HUES6 (cell line): ENCODE data around the gene CTXN1.

Experiments
- H3K27ac ChIP-seq: 2 replicates; pipeline ENCODE4 v1.7.0; 2013; ENCODE audit warnings: low read depth, mild to moderate bottlenecking, low read length, inconsistent platforms
- H3K27me3 ChIP-seq: 2 replicates; pipeline ENCODE4 v1.6.1; 2013; ENCODE audit warnings: low read length; ENCODE audit not compliant: control insufficient read depth, insufficient read depth
- H3K36me3 ChIP-seq: 2 replicates; pipeline ENCODE4 v1.6.1; 2013; ENCODE audit warnings: low read length; ENCODE audit not compliant: control insufficient read depth, insufficient read depth
- H3K4me1 ChIP-seq: 2 replicates; pipeline ENCODE4 v1.6.1; 2013; ENCODE audit warnings: low read length; ENCODE audit not compliant: control insufficient read depth, insufficient read depth
- H3K4me3 ChIP-seq: 2 replicates; pipeline ENCODE4 v1.5.1; 2013; ENCODE audit warnings: low read depth, low read length
- H3K9ac ChIP-seq: one replicate; pipeline ENCODE4 v1.6.1; 2013; ENCODE audit warnings: mild to moderate bottlenecking, low read length
- H3K9me3 ChIP-seq: 2 replicates; pipeline ENCODE4 v1.6.1; 2013; ENCODE audit warnings: low read depth, low read length; ENCODE audit not compliant: control insufficient read depth, insufficient read depth

The CTXN1 gene

GRCh38 chr19:7926021-7926726 lies at the start of gene CTXN1:
Gene CTXN1 (minus strand): TSS chr19:7926135. CDS start chr19:7925538, 597 bp downstream.
- Histone ChIP-seq H3K4me1 (peaks cover 8% of the 10 kb centered on the region; the same call in 1 of the 2 replicates), H3K27me3 (no peaks in the 10 kb centered on the region), H3K4me3 (peak within 1 kb of the TSS; percentile 56), H3K9ac (peak within 1 kb of the TSS; percentile 34), H3K27ac (no peak within 1 kb of the TSS), H3K9me3 (no peaks in the 10 kb centered on the region), H3K36me3 (peaks cover 20% of the 10 kb centered on the region)

- Histone ChIP-seq H3K27ac (no peak overlapping the region), H3K9me3 (no peaks in the 10 kb centered on the region), H3K36me3 (peaks cover 78% of the 10 kb centered on the region), H3K27me3 (no peaks in the 10 kb centered on the region), H3K9ac (no peak overlapping the region), H3K4me3 (no peak overlapping the region), H3K4me1 (no peaks in the 10 kb centered on the region)
Observed at GRCh38 chr19:7975037-7975436, 49.1 kb upstream of the CTXN1 start.

- H3K27ac ChIP-seq, result no peak overlapping the region
- H3K9me3 ChIP-seq, result no peaks in the 10 kb centered on the region
- peaks cover 7% of the 10 kb centered on the region for H3K4me1 ChIP-seq
- no peaks in the 10 kb centered on the region for H3K27me3 ChIP-seq
- no peak overlapping the region for H3K4me3 ChIP-seq
- H3K36me3 ChIP-seq, result peaks cover 74% of the 10 kb centered on the region
- H3K9ac ChIP-seq, result no peak overlapping the region
Observed at GRCh38 chr19:7973883-7974282, 47.9 kb upstream of the CTXN1 start.

GRCh38 chr19:7971553-7972520 lies 45.9 kb upstream of the CTXN1 start:
- Histone ChIP-seq H3K9ac (no peak overlapping the region), H3K36me3 (peaks cover 75% of the 10 kb centered on the region)

GRCh38 chr19:7970716-7971448 lies 44.9 kb upstream of the CTXN1 start:
- no peak overlapping the region for H3K4me3 ChIP-seq
- H3K9ac ChIP-seq, result no peak overlapping the region
- H3K36me3 ChIP-seq, result peaks cover 78% of the 10 kb centered on the region
- no peak overlapping the region for H3K27ac ChIP-seq
- H3K4me1 ChIP-seq, result peaks cover 8% of the 10 kb centered on the region
- H3K9me3 ChIP-seq, result no peaks in the 10 kb centered on the region
- H3K27me3 ChIP-seq, result no peaks in the 10 kb centered on the region

More at GRCh38 chr19:7971553-7972520, 45.9 kb upstream of the CTXN1 start:
- no peak overlapping the region for H3K27ac ChIP-seq
- H3K9me3 ChIP-seq, result no peaks in the 10 kb centered on the region
- H3K4me3 ChIP-seq, result no peak overlapping the region
- peaks cover 8% of the 10 kb centered on the region for H3K4me1 ChIP-seq
- H3K27me3 ChIP-seq, result no peaks in the 10 kb centered on the region

GRCh38 chr19:7969555-7969939 lies 43.6 kb upstream of the CTXN1 start:
- H3K4me3 ChIP-seq, result no peak overlapping the region
- peaks cover 80% of the 10 kb centered on the region for H3K36me3 ChIP-seq
- peak overlapping the region; percentile 62 for H3K27ac ChIP-seq
- H3K9me3 ChIP-seq, result no peaks in the 10 kb centered on the region
- H3K27me3 ChIP-seq, result no peaks in the 10 kb centered on the region
- no peak overlapping the region for H3K9ac ChIP-seq
- peaks cover 8% of the 10 kb centered on the region for H3K4me1 ChIP-seq

DNA sequence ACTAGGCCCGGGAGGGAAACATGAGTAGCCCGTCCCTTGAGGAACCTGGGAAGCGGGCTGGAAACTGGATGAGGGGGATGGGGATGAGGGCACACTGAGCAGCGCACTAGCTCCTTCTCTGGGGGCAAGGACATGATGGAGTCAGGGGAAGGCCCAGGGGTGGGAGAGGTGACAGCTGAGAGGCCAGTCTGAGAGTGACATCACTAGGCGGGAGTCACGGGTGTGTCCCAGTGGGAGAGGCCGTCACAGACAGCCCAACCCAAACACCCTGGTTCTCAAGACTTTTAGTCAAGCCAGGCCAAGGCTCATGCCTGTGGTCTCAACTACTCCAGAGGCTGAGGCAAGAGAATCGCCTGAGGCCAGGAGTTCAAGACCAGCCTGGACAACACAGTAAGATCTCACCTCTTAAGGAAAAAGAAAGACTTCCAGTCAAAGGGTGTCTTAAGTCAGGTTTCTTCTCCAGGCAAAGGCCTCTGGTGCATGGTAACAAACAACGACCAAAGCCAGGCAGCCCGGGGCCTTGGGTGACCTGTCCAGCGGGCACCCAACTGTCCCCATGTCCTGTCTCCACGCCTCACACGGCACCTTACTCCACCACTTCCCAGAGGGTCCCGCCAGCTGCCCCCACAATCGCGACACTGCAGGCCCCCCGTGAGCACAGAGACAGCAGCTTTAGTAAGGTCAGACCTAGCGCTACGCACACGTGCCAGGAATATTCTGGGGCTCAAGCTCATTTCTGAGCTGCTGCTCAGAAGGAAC lies 43.0 kb upstream of the CTXN1 start:
- Histone ChIP-seq H3K4me3 (no peak overlapping the region), H3K27ac (peak overlapping the region; percentile 62), H3K9me3 (no peaks in the 10 kb centered on the region), H3K27me3 (no peaks in the 10 kb centered on the region), H3K9ac (no peak overlapping the region), H3K4me1 (peaks cover 8% of the 10 kb centered on the region), H3K36me3 (peaks cover 80% of the 10 kb centered on the region)

GRCh38 chr19:7968008-7968795 lies 42.3 kb upstream of the CTXN1 start:
- no peak overlapping the region for H3K27ac ChIP-seq
- peaks cover 80% of the 10 kb centered on the region for H3K36me3 ChIP-seq

DNA sequence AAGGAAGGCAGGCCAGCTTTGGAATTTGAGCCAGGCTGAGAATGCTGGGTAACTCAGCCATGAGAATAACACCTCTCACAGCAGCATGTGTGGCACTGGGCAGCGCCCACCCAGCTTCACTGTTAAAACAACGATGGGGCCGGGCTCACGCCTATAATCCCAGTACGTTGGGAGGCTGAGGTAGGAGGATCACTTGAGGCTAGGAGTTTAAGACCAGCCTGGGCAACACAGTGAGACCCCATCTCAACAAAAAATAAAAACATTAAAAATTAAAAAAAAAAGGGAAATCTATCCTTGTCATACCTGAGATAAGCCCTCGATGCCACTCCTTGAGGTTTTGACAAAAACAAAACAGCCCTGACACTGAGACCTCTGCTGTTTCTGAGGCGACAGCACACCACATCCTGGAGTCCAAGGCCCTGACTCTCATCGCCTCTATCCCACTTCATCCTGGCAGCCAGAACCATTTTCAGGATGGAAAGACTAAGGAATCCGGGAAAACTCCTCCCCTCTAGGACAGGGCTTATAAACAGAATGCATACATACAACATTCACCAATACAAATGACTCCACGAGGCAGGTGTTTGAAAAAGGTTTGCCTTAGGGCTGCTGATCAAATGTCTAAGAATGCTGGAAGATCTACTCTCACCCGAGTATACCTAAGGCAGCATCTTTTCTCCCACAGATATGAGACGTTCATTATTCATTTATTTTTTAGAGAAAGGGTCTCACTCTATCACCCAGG lies 40.2 kb upstream of the CTXN1 start:
- Histone ChIP-seq H3K36me3 (peaks cover 87% of the 10 kb centered on the region), H3K27me3 (no peaks in the 10 kb centered on the region), H3K27ac (no peak overlapping the region), H3K4me3 (no peak overlapping the region), H3K9me3 (no peaks in the 10 kb centered on the region), H3K9ac (no peak overlapping the region), H3K4me1 (peaks cover 8% of the 10 kb centered on the region)

More at GRCh38 chr19:7968008-7968795, 42.3 kb upstream of the CTXN1 start:
- Histone ChIP-seq H3K27me3 (no peaks in the 10 kb centered on the region), H3K4me1 (peaks cover 8% of the 10 kb centered on the region), H3K4me3 (no peak overlapping the region), H3K9ac (no peak overlapping the region), H3K9me3 (no peaks in the 10 kb centered on the region)
